ENCODE results near the gene NR4A1.

NR4A1 gene

DNA sequence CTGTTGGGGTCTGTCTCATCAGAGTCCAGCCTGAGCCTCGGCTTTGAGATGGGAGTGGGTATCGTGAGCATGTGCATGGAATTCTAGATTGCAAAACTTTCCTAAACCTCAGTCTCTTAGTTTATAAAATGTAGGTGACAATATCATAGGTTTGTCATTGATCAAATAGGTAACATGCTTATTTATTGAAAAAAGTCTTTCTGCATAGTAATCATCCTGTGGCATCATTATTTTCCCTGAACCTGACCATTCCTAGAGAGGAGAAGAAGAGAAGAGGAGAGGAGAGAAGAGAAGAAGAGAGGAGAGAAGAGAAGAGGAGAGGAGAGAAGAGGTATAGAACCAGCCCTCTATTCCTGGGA is 32.4 kb downstream of the NR4A1 start:
- TF ChIP-seq, protein P1, sequence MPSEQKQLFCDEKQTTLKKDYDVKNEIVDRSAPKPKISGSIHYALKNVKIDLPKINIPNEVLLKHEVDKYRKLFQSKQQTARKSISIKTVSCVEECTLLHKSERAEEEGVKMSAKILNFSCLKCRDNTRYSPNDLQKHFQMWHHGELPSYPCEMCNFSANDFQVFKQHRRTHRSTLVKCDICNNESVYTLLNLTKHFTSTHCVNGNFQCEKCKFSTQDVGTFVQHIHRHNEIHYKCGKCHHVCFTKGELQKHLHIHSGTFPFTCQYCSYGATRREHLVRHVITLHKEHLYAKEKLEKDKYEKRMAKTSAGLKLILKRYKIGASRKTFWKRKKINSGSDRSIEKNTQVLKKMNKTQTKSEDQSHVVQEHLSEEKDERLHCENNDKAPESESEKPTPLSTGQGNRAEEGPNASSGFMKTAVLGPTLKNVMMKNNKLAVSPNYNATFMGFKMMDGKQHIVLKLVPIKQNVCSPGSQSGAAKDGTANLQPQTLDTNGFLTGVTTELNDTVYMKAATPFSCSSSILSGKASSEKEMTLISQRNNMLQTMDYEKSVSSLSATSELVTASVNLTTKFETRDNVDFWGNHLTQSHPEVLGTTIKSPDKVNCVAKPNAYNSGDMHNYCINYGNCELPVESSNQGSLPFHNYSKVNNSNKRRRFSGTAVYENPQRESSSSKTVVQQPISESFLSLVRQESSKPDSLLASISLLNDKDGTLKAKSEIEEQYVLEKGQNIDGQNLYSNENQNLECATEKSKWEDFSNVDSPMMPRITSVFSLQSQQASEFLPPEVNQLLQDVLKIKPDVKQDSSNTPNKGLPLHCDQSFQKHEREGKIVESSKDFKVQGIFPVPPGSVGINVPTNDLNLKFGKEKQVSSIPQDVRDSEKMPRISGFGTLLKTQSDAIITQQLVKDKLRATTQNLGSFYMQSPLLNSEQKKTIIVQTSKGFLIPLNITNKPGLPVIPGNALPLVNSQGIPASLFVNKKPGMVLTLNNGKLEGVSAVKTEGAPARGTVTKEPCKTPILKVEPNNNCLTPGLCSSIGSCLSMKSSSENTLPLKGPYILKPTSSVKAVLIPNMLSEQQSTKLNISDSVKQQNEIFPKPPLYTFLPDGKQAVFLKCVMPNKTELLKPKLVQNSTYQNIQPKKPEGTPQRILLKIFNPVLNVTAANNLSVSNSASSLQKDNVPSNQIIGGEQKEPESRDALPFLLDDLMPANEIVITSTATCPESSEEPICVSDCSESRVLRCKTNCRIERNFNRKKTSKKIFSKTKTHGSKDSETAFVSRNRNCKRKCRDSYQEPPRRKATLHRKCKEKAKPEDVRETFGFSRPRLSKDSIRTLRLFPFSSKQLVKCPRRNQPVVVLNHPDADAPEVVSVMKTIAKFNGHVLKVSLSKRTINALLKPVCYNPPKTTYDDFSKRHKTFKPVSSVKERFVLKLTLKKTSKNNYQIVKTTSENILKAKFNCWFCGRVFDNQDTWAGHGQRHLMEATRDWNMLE (tag by site-specific recombination; conservative IDR thresholded peaks at IDR 0.05; ENCODE audit: low read depth) = no peak
- TF ChIP-seq ZBTB8A (tag by site-specific recombination; IDR thresholded peaks at IDR 0.05) = no peak
- no peak for TF ChIP-seq ZNF544 (tag by site-specific recombination; IDR thresholded peaks at IDR 0.05)
- TF ChIP-seq ZNF302 (tag by site-specific recombination; IDR thresholded peaks at IDR 0.05; ENCODE audit: low read depth) = no peak
- no peak for TF ChIP-seq ZNF660 (tag by site-specific recombination; IDR thresholded peaks at IDR 0.05)
- no peak for TF ChIP-seq ZNF121 (tag by site-specific recombination; IDR thresholded peaks at IDR 0.05)
- TF ChIP-seq ZNF202 (tag by site-specific recombination; IDR thresholded peaks at IDR 0.05; ENCODE audit: borderline replicate concordance) = no peak
- TF ChIP-seq ZNF324 (tag by site-specific recombination; IDR thresholded peaks at IDR 0.05) = 0 out of 2 replicates have a peak, but pooled peaks have one; percentile 32
- TF ChIP-seq ZNF37A (tag by site-specific recombination; IDR thresholded peaks at IDR 0.05) = no peak
- TF ChIP-seq, protein P2, sequence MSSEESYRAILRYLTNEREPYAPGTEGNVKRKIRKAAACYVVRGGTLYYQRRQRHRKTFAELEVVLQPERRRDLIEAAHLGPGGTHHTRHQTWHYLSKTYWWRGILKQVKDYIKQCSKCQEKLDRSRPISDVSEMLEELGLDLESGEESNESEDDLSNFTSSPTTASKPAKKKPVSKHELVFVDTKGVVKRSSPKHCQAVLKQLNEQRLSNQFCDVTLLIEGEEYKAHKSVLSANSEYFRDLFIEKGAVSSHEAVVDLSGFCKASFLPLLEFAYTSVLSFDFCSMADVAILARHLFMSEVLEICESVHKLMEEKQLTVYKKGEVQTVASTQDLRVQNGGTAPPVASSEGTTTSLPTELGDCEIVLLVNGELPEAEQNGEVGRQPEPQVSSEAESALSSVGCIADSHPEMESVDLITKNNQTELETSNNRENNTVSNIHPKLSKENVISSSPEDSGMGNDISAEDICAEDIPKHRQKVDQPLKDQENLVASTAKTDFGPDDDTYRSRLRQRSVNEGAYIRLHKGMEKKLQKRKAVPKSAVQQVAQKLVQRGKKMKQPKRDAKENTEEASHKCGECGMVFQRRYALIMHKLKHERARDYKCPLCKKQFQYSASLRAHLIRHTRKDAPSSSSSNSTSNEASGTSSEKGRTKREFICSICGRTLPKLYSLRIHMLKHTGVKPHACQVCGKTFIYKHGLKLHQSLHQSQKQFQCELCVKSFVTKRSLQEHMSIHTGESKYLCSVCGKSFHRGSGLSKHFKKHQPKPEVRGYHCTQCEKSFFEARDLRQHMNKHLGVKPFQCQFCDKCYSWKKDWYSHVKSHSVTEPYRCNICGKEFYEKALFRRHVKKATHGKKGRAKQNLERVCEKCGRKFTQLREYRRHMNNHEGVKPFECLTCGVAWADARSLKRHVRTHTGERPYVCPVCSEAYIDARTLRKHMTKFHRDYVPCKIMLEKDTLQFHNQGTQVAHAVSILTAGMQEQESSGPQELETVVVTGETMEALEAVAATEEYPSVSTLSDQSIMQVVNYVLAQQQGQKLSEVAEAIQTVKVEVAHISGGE (tag by site-specific recombination; conservative IDR thresholded peaks at IDR 0.05; ENCODE audit: low read depth) = 0 out of 2 replicates have a peak, but pooled peaks have one; percentile 22
- TF ChIP-seq ZNF155 (tag by site-specific recombination; IDR thresholded peaks at IDR 0.05) = no peak
- no peak for TF ChIP-seq ZNF571 (tag by site-specific recombination; IDR thresholded peaks at IDR 0.05)
- no peak for TF ChIP-seq ZNF701 (tag by site-specific recombination; IDR thresholded peaks at IDR 0.05)
- TF ChIP-seq ZNF341 (tag by site-specific recombination; IDR thresholded peaks at IDR 0.05; ENCODE audit: low read depth) = no peak
- TF ChIP-seq ZEB2 (tag by site-specific recombination; IDR thresholded peaks at IDR 0.05) = 0 out of 2 replicates have a peak, but pooled peaks have one; percentile 3
- TF ChIP-seq, protein P3, sequence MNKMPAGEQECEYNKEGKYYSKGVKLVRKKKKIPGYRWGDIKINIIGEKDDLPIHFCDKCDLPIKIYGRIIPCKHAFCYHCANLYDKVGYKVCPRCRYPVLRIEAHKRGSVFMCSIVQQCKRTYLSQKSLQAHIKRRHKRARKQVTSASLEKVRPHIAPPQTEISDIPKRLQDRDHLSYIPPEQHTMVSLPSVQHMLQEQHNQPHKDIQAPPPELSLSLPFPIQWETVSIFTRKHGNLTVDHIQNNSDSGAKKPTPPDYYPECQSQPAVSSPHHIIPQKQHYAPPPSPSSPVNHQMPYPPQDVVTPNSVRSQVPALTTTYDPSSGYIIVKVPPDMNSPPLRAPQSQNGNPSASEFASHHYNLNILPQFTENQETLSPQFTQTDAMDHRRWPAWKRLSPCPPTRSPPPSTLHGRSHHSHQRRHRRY (tag by site-specific recombination; IDR thresholded peaks at IDR 0.05) = no peak
- no peak for TF ChIP-seq GLI2 (tag by site-specific recombination; IDR thresholded peaks at IDR 0.05; ENCODE audit: borderline replicate concordance, low read depth)
- TF ChIP-seq ZNF610 (tag by site-specific recombination; IDR thresholded peaks at IDR 0.05; ENCODE audit: borderline replicate concordance) = no peak
- TF ChIP-seq, protein P4, sequence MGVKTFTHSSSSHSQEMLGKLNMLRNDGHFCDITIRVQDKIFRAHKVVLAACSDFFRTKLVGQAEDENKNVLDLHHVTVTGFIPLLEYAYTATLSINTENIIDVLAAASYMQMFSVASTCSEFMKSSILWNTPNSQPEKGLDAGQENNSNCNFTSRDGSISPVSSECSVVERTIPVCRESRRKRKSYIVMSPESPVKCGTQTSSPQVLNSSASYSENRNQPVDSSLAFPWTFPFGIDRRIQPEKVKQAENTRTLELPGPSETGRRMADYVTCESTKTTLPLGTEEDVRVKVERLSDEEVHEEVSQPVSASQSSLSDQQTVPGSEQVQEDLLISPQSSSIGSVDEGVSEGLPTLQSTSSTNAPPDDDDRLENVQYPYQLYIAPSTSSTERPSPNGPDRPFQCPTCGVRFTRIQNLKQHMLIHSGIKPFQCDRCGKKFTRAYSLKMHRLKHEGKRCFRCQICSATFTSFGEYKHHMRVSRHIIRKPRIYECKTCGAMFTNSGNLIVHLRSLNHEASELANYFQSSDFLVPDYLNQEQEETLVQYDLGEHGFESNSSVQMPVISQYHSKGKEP (tag by site-specific recombination; IDR thresholded peaks at IDR 0.05) = no peak
- TF ChIP-seq, protein P5, sequence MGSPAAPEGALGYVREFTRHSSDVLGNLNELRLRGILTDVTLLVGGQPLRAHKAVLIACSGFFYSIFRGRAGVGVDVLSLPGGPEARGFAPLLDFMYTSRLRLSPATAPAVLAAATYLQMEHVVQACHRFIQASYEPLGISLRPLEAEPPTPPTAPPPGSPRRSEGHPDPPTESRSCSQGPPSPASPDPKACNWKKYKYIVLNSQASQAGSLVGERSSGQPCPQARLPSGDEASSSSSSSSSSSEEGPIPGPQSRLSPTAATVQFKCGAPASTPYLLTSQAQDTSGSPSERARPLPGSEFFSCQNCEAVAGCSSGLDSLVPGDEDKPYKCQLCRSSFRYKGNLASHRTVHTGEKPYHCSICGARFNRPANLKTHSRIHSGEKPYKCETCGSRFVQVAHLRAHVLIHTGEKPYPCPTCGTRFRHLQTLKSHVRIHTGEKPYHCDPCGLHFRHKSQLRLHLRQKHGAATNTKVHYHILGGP (tag by site-specific recombination; IDR thresholded peaks at IDR 0.05) = no peak
- TF ChIP-seq ZNF791 (tag by site-specific recombination; IDR thresholded peaks at IDR 0.05) = no peak
- TF ChIP-seq, protein P6, sequence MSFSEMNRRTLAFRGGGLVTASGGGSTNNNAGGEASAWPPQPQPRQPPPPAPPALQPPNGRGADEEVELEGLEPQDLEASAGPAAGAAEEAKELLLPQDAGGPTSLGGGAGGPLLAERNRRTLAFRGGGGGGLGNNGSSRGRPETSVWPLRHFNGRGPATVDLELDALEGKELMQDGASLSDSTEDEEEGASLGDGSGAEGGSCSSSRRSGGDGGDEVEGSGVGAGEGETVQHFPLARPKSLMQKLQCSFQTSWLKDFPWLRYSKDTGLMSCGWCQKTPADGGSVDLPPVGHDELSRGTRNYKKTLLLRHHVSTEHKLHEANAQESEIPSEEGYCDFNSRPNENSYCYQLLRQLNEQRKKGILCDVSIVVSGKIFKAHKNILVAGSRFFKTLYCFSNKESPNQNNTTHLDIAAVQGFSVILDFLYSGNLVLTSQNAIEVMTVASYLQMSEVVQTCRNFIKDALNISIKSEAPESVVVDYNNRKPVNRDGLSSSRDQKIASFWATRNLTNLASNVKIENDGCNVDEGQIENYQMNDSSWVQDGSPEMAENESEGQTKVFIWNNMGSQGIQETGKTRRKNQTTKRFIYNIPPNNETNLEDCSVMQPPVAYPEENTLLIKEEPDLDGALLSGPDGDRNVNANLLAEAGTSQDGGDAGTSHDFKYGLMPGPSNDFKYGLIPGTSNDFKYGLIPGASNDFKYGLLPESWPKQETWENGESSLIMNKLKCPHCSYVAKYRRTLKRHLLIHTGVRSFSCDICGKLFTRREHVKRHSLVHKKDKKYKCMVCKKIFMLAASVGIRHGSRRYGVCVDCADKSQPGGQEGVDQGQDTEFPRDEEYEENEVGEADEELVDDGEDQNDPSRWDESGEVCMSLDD (tag by site-specific recombination; IDR thresholded peaks at IDR 0.05) = no peak
- Histone ChIP-seq H3K27ac (ENCODE audit: extremely low read depth, low read depth, low read length) (no peak overlapping the region), H3K36me3 (ENCODE audit: control insufficient read depth in 2 of 2, insufficient read depth in 1 of 2, low read length in 2 of 2) (peaks cover 0 to 7% of the 10 kb centered on the region in 2 experiments; a peak in 1 of 3 replicates), H3K9me3 (ENCODE audit: control insufficient read depth, insufficient read depth, low read depth, low read length) (no peaks in the 10 kb centered on the region), H3K4me1 (ENCODE audit: control insufficient read depth, insufficient read depth, low read length) (no peaks in the 10 kb centered on the region), H3K4me3 (ENCODE audit: low read depth, low read length) (no peak overlapping the region)
- ChIA-PET POLR2A (interaction anchor here (3.0 kb wide), 1 partner anchor 58 kb away, joined by 12 read pairs; no protein-coding TSS in a partner anchor), CTCF (interaction anchor here (0.8 to 34.8 kb wide), 8 partner anchors 10 to 92 kb away, joined by 3 to 794 read pairs (median 7); no protein-coding TSS in a partner anchor)
